ENCODE data around the gene MYO3B. TPM values are rescaled to one million over a fixed set of nuclear protein-coding genes. Genes with fewer than 3 reads are reported as not detected.

Gene MYO3B
- total RNA-seq, 4 donors from 2014 or later, result not detected

GRCh38 chr2:170369228-170369627 lies 191.3 kb downstream of the MYO3B start:
- DNase-seq (ENCODE audit: low spot score) (no peak), ATAC-seq (ENCODE audit: low FRiP score) (no peak)
- TF ChIP-seq CTCF (IDR thresholded peaks at IDR 0.05), result no peak

- no peak for ATAC-seq (ENCODE audit: low FRiP score)
- TF ChIP-seq CTCF (IDR thresholded peaks at IDR 0.05), result no peak
- DNase-seq (ENCODE audit: low spot score), result no peak
These were observed 191.9 kb downstream of the MYO3B start for GRCh38 chr2:170369894-170370293.

- DNase-seq (ENCODE audit: low spot score), result no peak
- TF ChIP-seq CTCF (IDR thresholded peaks at IDR 0.05), result no peak
- no peak for ATAC-seq (ENCODE audit: low FRiP score)
These were observed 193.5 kb downstream of the MYO3B start for GRCh38 chr2:170371231-170371998.

GRCh38 chr2:170375192-170375591 lies 197.2 kb downstream of the MYO3B start:
- DNase-seq (ENCODE audit: low spot score) (no peak), ATAC-seq (ENCODE audit: low FRiP score) (no peak)
- TF ChIP-seq CTCF (IDR thresholded peaks at IDR 0.05), result no peak

- TF ChIP-seq CTCF (IDR thresholded peaks at IDR 0.05), result no peak
- DNase-seq (ENCODE audit: low spot score), result no peak
- ATAC-seq (ENCODE audit: low FRiP score), result no peak
These were observed 199.7 kb downstream of the MYO3B start for GRCh38 chr2:170377500-170378207.

GRCh38 chr2:170380267-170380666 lies 202.3 kb downstream of the MYO3B start:
- no peak for DNase-seq (ENCODE audit: low spot score)
- no peak for TF ChIP-seq CTCF (IDR thresholded peaks at IDR 0.05)
- ATAC-seq (ENCODE audit: low FRiP score), result no peak

GRCh38 chr2:170381678-170382077 lies 203.7 kb downstream of the MYO3B start:
- DNase-seq (ENCODE audit: low spot score) (no peak), ATAC-seq (ENCODE audit: low FRiP score) (no peak)
- TF ChIP-seq CTCF (IDR thresholded peaks at IDR 0.05), result no peak
